Aorta (tissue), 5 donors: ENCODE results near the gene CLECL1. TPM values are rescaled to one million over a fixed set of nuclear protein-coding genes. Genes with fewer than 3 reads are reported as not detected.

ENCODE experiments used
- ATAC-seq: fragments of 200-7000 bp; cut with Tn5 transposase; one replicate; pipeline ENCODE4 v1.9.1; 2022; ENCODE audit warnings: moderate library complexity; ENCODE audit not compliant: low FRiP score
- DNase-seq, 2 donors: peaks; one replicate each; pipeline ENCODE4 v3.0.0-alpha.2; 2020
- H3K27ac ChIP-seq, 2 donors: one replicate each; pipeline ENCODE4 v1.5.1; 2013; ENCODE audit warnings: low read length in 2 of 2, mild to moderate bottlenecking in 2 of 2, moderate library complexity in 2 of 2, control low read depth in 1 of 2, inconsistent platforms in 1 of 2, low read depth in 1 of 2
- H3K27me3 ChIP-seq, 2 donors: one replicate each; pipeline ENCODE4 v1.6.1; 2013; ENCODE audit warnings: control low read depth in 1 of 2, low read length in 1 of 2, mild to moderate bottlenecking in 1 of 2, moderate library complexity in 1 of 2; ENCODE audit not compliant: insufficient read depth in 2 of 2, control insufficient read depth in 1 of 2
- H3K36me3 ChIP-seq, 2 donors: one replicate each; pipeline ENCODE4 v1.6.1; 2013; ENCODE audit warnings: control low read depth in 1 of 2, low read length in 1 of 2, mild to moderate bottlenecking in 1 of 2; ENCODE audit not compliant: insufficient read depth in 2 of 2, control insufficient read depth in 1 of 2
- H3K4me1 ChIP-seq, 2 donors: one replicate each; pipeline ENCODE4 v1.6.1; 2013; ENCODE audit warnings: low read length in 2 of 2, control low read depth in 1 of 2, mild to moderate bottlenecking in 1 of 2, moderate library complexity in 1 of 2; ENCODE audit not compliant: insufficient read depth in 2 of 2, control insufficient read depth in 1 of 2
- H3K4me3 ChIP-seq, 2 donors: one replicate each; pipeline ENCODE4 v1.5.1; 2013; ENCODE audit warnings: low read length in 2 of 2, control low read depth in 1 of 2, mild to moderate bottlenecking in 1 of 2
- H3K9me3 ChIP-seq: one replicate; pipeline ENCODE4 v1.6.1; 2013; ENCODE audit warnings: mild to moderate bottlenecking, low read length; ENCODE audit not compliant: control insufficient read depth
- WGBS, 2 donors: extraction: QIAGEN DNeasy Blood & Tissue Kit; methylation state at CpG; one replicate each; pipeline ENCODE4 v1.1.7; 2013; 5-methylcytosine and 5-hydroxymethylcytosine counted together
- intact Hi-C, 2 donors: fragments of 100-400 bp; cut with DNase I; formaldehyde crosslinking; loops; one replicate each; pipeline versions ENCODE4 v1.14.2 to v1.15.0; 2022
- polyA plus RNA-seq, 2 donors: library from polyadenylated mRNA; stranded (reverse); fragments of 200-250 nt; gene quantifications; one replicate each; pipeline ENCODE4 v1.2.3, GENCODE V29; 2013
- total RNA-seq, 2 donors: library from RNA; stranded (reverse); fragmentation: NEBNext Ultra II Directional; extraction: Animal tissue kit (Norgen Biotek cat#: 25700); gene quantifications; one replicate each; pipeline ENCODE4 v1.2.1, GENCODE V29; 2021
- donor health status: healthy with polysubstance abuse.
- donor health status: Bipolar disorder and iron deficiency.
- donor health status: DM: no; HTN: no; CAD: no.
- donor health status: DM: no; HTN: no; CAD: no.
- donor health status: DM: yes; HTN: yes; CAD: no.

The CLECL1 gene
- total and polyA plus RNA-seq, 4 donors: 2.1 TPM; not detected in 3

DNA sequence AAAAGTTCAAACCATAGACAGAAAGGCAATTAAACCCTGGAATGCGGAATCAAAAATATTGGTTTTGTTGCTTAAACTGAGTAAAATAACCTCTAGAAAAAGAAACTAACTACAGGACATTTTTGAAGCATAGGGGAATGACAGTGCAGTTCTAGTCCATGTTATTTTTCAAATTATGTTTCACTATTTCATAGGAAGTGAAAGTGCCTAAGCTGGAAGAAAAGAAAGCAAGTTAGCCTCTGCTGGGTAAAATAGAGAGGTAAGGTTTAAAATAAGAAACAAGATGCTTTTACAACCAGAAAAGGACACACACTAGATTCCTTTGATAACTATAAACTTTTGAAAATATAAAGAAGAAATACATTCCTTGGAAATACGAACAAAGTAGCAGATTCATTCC, 1.1 kb downstream of the CLECL1 start:
- H3K27me3 ChIP-seq: no peaks in the 10 kb centered on the region
- H3K9me3 ChIP-seq: no peaks in the 10 kb centered on the region
- WGBS, 2 donors: 64 to 75% methylated on average over 2 of the region's 2 CpGs
- no peak overlapping the region for H3K27ac ChIP-seq
- H3K4me1 ChIP-seq: no peaks in the 10 kb centered on the region
- ATAC-seq: no peak
- intact Hi-C loops: no loop called here
- H3K4me3 ChIP-seq: no peak overlapping the region
- no peaks in the 10 kb centered on the region for H3K36me3 ChIP-seq
- no peak for DNase-seq

DNA sequence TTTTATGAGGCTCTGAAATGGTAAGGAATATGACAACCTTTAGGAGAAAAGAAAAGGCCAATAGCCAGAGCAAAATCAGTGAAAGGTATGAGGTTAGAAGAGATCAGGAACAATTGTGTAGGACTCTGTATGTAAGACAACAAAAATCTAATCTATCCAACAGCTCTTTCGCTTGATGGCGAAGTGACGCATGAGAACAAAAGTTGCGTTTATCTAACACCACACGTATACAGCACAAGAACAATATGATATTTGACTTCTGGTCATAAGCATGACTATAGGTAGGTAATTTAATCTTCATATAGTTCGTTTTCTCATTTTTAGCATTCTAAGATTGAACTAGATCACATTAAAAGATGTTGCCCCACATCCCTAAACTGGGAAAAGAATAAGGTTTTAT, 1.5 kb downstream of the CLECL1 start:
- ATAC-seq: no peak
- 67 to 68% methylated on average over 6 of the region's 6 CpGs for WGBS, 2 donors
- Histone ChIP-seq H3K9me3 (no peaks in the 10 kb centered on the region), H3K36me3 (no peaks in the 10 kb centered on the region), H3K4me1 (no peaks in the 10 kb centered on the region), H3K27ac (no peak overlapping the region), H3K4me3 (no peak overlapping the region), H3K27me3 (no peaks in the 10 kb centered on the region)
- no peak for DNase-seq
- intact Hi-C loops: no loop called here

DNA sequence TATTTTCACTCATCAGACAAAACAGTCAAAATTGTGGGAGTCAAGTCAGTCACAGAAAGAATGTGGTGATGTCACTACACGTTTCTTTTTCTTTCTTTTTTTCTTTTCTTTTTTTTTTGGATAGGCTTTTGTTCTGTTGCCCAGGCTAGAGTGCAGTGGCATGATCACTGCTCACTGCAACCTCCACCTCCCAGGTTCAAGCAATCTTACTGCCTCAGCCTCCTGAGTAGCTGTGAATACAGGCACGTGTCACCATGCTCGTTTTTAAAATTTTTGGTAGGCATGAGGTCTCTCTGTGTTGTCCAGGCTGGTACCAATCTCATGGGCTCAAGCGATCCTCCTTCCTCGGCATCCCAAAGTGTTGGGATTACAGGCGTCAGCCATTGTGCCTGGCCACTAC, 2.3 kb downstream of the CLECL1 start:
- ATAC-seq (no peak), DNase-seq (no peak)
- H3K36me3 ChIP-seq: no peaks in the 10 kb centered on the region

DNA sequence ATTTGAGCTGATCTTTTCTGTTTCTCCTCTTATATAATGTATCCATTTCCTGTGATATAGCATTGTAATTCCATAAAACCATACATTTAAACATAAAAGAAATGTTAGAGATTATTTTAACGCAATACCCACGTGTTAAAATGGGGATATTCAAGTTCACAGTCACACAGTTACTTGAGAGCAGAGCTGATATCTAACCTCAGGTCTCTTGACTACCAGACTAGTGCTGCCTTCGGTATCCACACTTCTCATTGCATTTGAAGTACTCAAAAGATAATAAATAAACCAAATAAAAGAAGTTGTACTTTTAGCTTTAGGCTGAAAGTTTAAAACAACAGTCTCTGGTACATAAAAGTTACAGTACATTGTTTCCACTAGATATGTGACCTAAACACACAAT, 2.9 kb downstream of the CLECL1 start:
- DNase-seq (no peak), ATAC-seq (no peak)
- Histone ChIP-seq H3K4me1 (no peaks in the 10 kb centered on the region), H3K36me3 (no peaks in the 10 kb centered on the region), H3K27me3 (no peaks in the 10 kb centered on the region), H3K4me3 (no peak overlapping the region), H3K27ac (no peak overlapping the region), H3K9me3 (no peaks in the 10 kb centered on the region)
- 37 to 47% methylated on average over 3 of the region's 3 CpGs for WGBS, 2 donors
- intact Hi-C loops: no loop called here

More for the DNA sequence above, 2.3 kb downstream of the CLECL1 start:
- no peaks in the 10 kb centered on the region for H3K4me1 ChIP-seq
- 68 to 71% methylated on average over 6 of the region's 6 CpGs for WGBS, 2 donors
- intact Hi-C loops: no loop called here
- H3K4me3 ChIP-seq: no peak overlapping the region
- no peak overlapping the region for H3K27ac ChIP-seq
- no peaks in the 10 kb centered on the region for H3K9me3 ChIP-seq
- H3K27me3 ChIP-seq: no peaks in the 10 kb centered on the region

DNA sequence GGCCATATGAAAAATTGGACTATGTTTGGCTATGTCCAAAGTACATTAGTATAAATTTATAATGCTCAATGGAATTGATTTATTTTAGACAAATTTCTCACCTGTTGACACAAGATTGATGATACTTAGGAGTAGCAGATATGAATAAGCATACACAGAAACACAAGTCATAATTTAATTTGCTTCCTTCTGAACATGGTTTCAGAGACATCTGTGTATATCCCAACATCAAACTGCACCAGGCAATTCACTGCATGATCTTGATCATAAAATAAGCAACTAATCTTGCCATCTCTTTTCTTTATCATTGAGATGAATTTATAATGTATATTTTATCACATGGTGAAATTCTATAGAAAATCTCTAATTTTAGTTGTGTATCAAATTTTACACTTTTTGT, 3.8 kb downstream of the CLECL1 start:
- intact Hi-C loops: no loop called here
- ATAC-seq (no peak), DNase-seq (no peak)
- no peak overlapping the region for H3K27ac ChIP-seq
- no peaks in the 10 kb centered on the region for H3K9me3 ChIP-seq
- H3K4me3 ChIP-seq: no peak overlapping the region
- H3K27me3 ChIP-seq: no peaks in the 10 kb centered on the region
- no peaks in the 10 kb centered on the region for H3K4me1 ChIP-seq
- H3K36me3 ChIP-seq: no peaks in the 10 kb centered on the region

DNA sequence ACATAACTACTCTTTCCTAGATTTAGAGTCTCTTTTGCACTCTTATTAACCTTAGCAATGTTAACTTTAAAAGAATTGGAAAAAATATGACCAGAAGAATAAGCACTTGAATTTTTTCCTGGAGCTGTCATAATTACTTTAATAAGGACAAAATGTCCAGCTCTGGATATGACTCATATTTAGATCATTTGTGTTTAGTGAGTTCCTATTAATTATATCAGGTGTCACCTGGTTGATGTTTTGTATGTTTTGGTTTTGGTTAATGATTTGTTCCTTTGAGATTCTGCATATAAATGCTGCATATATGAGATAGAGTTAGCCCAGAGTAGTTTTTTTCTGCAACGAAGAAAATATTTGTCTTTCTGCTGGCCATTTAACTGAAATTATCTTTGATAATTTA, 5.1 kb downstream of the CLECL1 start:
- H3K27ac ChIP-seq: no peak overlapping the region
- intact Hi-C loops: no loop called here
- H3K9me3 ChIP-seq: no peaks in the 10 kb centered on the region
- DNase-seq (no peak), ATAC-seq (no peak)
- no peaks in the 10 kb centered on the region for H3K4me1 ChIP-seq
- H3K36me3 ChIP-seq: no peaks in the 10 kb centered on the region
- H3K27me3 ChIP-seq: no peaks in the 10 kb centered on the region
- WGBS, 2 donors: 70 to 81% methylated on average over 1 of the region's 1 CpG
- H3K4me3 ChIP-seq: no peak overlapping the region

DNA sequence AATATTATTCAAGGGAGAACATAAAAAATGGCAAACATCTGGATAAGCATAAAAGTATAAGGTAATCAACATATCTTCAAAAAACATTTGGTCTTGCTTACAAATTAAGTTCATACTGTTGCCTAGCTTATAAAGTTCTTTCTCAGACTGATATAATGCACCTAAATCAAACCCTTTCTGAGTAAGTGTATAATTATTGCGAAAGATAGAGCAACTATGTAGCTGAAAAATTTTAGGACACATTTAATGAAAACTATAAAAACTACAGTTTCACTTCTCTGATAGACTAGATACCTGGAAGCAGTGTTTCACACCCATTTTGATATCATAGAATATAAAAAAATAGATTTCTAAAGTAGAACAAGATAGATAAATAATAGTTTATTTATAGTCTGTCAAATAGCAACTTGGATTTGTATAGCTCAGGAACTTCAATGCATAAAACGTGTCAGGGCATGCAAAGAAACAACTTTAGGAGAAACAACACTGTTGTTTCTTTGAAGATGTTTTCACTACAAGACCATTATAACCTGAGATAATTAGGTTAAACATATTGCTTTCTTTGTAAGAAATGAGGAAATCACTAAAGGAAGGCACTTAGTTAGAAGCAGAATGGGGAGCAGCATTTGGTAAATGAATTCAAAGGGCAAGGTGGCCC, 7.6 kb downstream of the CLECL1 start:
- no peak for DNase-seq

DNA sequence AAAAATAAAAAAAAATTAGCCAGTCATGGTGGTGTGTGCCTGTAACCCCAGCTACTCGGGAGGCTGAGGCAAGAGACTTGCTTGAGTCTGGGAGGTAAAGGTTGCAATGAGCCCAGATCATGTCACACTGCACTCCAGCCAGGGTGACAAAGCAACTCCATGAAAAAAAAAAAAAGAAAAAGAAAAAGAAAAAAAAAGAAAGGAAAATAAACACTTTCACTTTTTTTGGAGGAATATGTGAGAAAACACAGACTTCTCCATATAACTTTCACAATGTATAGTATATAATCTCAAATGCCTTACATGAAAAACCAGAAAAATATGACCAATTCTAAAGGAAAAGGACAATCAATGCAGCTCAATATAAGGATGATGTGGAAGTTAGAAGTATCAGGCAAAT, 8.9 kb downstream of the CLECL1 start:
- H3K27me3 ChIP-seq: no peaks in the 10 kb centered on the region
- DNase-seq (no peak), ATAC-seq (no peak)
- no peaks in the 10 kb centered on the region for H3K4me1 ChIP-seq
- no peak overlapping the region for H3K27ac ChIP-seq
- 81 to 85% methylated on average over 1 of the region's 1 CpG for WGBS, 2 donors
- H3K9me3 ChIP-seq: peaks cover 2% of the 10 kb centered on the region
- no peaks in the 10 kb centered on the region for H3K36me3 ChIP-seq
- intact Hi-C loops: no loop called here
- H3K4me3 ChIP-seq: no peak overlapping the region

More for the DNA sequence above, 7.6 kb downstream of the CLECL1 start:
- no peaks in the 10 kb centered on the region for H3K4me1 ChIP-seq
- no peak overlapping the region for H3K27ac ChIP-seq
- no peaks in the 10 kb centered on the region for H3K27me3 ChIP-seq
- H3K9me3 ChIP-seq: no peaks in the 10 kb centered on the region
- no peaks in the 10 kb centered on the region for H3K36me3 ChIP-seq
- no peak for ATAC-seq
- no peak overlapping the region for H3K4me3 ChIP-seq
- WGBS, 2 donors: 45 to 62% methylated on average over 2 of the region's 2 CpGs
- intact Hi-C loops: no loop called here

DNA sequence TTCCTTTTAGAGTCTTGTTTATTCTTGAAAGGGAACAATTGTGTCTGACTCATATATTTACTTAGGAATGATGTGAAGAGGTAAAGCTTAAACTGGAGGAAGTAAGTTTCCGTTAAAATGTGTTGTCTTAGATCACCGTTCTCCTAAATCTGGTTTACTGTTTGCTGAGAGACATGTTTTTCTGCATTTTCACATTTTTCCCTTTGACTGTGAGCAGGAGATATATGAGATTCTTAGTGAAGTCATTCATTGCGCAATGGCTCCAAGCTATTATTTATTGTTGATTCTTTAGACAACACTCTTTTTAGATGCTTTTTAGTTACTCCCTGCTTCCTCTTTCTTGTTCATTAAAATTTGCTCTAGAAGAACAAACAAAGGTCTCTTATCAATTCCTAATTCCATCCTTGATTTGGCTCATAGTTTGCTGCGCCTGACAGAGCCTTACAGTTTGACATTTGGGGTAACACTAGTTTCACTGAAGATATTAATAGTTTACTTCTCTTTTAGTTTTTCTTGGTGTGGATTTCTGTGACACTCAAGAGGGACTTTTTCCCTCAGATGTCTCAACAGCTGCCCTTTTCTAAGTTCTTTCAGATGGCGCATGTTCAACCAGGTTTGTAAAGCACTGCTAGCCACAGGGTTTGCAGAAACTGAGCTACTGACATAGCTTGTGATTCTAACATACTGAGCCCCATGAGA, 11.4 kb downstream of the CLECL1 start:
- Histone ChIP-seq H3K4me1 (no peaks in the 10 kb centered on the region), H3K27ac (no peak overlapping the region), H3K36me3 (no peaks in the 10 kb centered on the region), H3K9me3 (peaks cover 2% of the 10 kb centered on the region), H3K4me3 (no peak overlapping the region), H3K27me3 (no peaks in the 10 kb centered on the region)
- WGBS, 2 donors: 64 to 66% methylated on average over 5 of the region's 5 CpGs
- ATAC-seq: no peak
- intact Hi-C loops: no loop called here
- DNase-seq: no peak
